H1 (cell line): ENCODE results near the gene ZNF536. TPM values are rescaled to one million over a fixed set of nuclear protein-coding genes. Genes with fewer than 3 reads are reported as not detected.

Source experiments
- CTCF ChIA-PET: fragments of 300-600 bp; sonication (Branson Sonifier 250); formaldehyde crosslinking; loops from one replicate; lab custom pipeline; 2021; ENCODE audit not compliant: partially characterized antibody; lab: Charles Lee
- POLR2A ChIA-PET: fragments of 300-600 bp; sonication (Branson Sonifier 250); formaldehyde crosslinking; loops from one replicate; lab custom pipeline; 2021; ENCODE audit warnings: inconsistent platforms; ENCODE audit not compliant: partially characterized antibody; lab: Charles Lee
- DNase-seq, 2 experiments: peaks; one replicate each; pipeline versions ENCODE4 v3.0.0 to v3.0.0-alpha.2; 2010 to 2022; ENCODE audit warnings: low spot score in 2 of 2, low read depth in 1 of 2, mixed read lengths in 1 of 2
- FAIRE-seq: peaks from 2 replicates; lab custom pipeline; 2011; peaks lifted over from hg19 to GRCh38; lab: Jason Lieb, UNC
- H2AFZ ChIP-seq: 2 replicates; pipeline ENCODE4 v1.8.1; 2012; ENCODE audit warnings: low read length, inconsistent platforms
- H2AK5ac ChIP-seq: 2 replicates; pipeline ENCODE4 v1.6.1; 2013; ENCODE audit warnings: low read depth, low read length
- H2BK120ac ChIP-seq: replicated peaks from 2 replicates; pipeline ENCODE3; 2013; ENCODE audit warnings: low read depth, low read length, inconsistent platforms
- H2BK12ac ChIP-seq: 2 replicates; pipeline ENCODE4 v1.6.1; 2013; ENCODE audit warnings: low read depth, low read length
- H2BK15ac ChIP-seq: 2 replicates; pipeline ENCODE4 v1.6.1; 2013; ENCODE audit warnings: low read length
- H2BK20ac ChIP-seq: 2 replicates; pipeline ENCODE4 v1.6.1; 2013; ENCODE audit warnings: low read length
- H2BK5ac ChIP-seq: 2 replicates; pipeline ENCODE4 v1.6.1; 2013; ENCODE audit warnings: low read depth, low read length
- H3K14ac ChIP-seq: 2 replicates; pipeline ENCODE4 v1.6.1; 2013; ENCODE audit warnings: inconsistent platforms; ENCODE audit not compliant: insufficient read length
- H3K18ac ChIP-seq: 2 replicates; pipeline ENCODE4 v1.6.1; 2013; ENCODE audit warnings: low read length; ENCODE audit errors: extremely low read depth
- H3K23ac ChIP-seq: 2 replicates; pipeline ENCODE4 v1.6.1; 2013; ENCODE audit warnings: inconsistent platforms; ENCODE audit not compliant: insufficient read length
- H3K23me2 ChIP-seq: 2 replicates; pipeline ENCODE4 v1.6.1; 2013; ENCODE audit warnings: low read depth, low read length
- H3K27ac ChIP-seq: 2 replicates; pipeline ENCODE4 v1.6.1; 2011; ENCODE audit warnings: low read depth, low read length, inconsistent platforms
- H3K27me3 ChIP-seq, 4 experiments: replicated peaks in 1 of 4; 1 replicate in 1 of 4; 2 replicates in 3 of 4; pipeline versions ENCODE4 v1.6.1 to v1.8.1; 2011 to 2013; ENCODE audit warnings: low read length in 3 of 4, mild to moderate bottlenecking in 3 of 4, inconsistent platforms in 2 of 4, mixed read lengths in 2 of 4, moderate library complexity in 1 of 4; ENCODE audit not compliant: control insufficient read depth in 3 of 4, insufficient read depth in 3 of 4; ENCODE audit errors: extremely low read depth in 1 of 4
- H3K36me3 ChIP-seq, 4 experiments: 2 replicates each; pipeline versions ENCODE4 v1.6.1 to v1.8.1; 2011 to 2013; ENCODE audit warnings: mild to moderate bottlenecking in 4 of 4, low read length in 3 of 4, moderate library complexity in 2 of 4, control low read depth in 1 of 4, inconsistent platforms in 1 of 4; ENCODE audit not compliant: insufficient read depth in 4 of 4, control insufficient read depth in 2 of 4
- H3K4ac ChIP-seq: replicated peaks from 2 replicates; pipeline ENCODE3; 2013; ENCODE audit warnings: low read length, low read depth, mixed read lengths, inconsistent platforms; ENCODE audit not compliant: insufficient read length
- H3K4me1 ChIP-seq, 4 experiments: replicated peaks in 1 of 4; 1 replicate in 1 of 4; 2 replicates in 3 of 4; pipeline versions ENCODE4 v1.6.1 to v1.8.1; 2011 to 2013; ENCODE audit warnings: low read length in 3 of 4, inconsistent platforms in 2 of 4, mixed read lengths in 1 of 4; ENCODE audit not compliant: insufficient read depth in 4 of 4, control insufficient read depth in 3 of 4
- H3K4me2 ChIP-seq, 2 experiments: 2 replicates each; pipeline versions ENCODE4 v1.6.1 to v1.8.1; 2011 to 2013; ENCODE audit warnings: low read depth in 2 of 2, low read length in 2 of 2, control low read depth in 1 of 2, inconsistent platforms in 1 of 2, mild to moderate bottlenecking in 1 of 2; ENCODE audit not compliant: insufficient read depth in 1 of 2
- H3K4me3 ChIP-seq, 4 experiments: fragments of 200-600, 300-600 bp in 1 of 4; sonication (generic), shearing (Covaris generic), sonication (Bioruptor Twin) in 1 of 4; 2 replicates each; pipeline versions ENCODE4 v1.5.1 to v1.8.1; 2011 to 2016; ENCODE audit warnings: low read length in 4 of 4, low read depth in 3 of 4, control low read depth in 2 of 4, inconsistent platforms in 2 of 4, mild to moderate bottlenecking in 2 of 4, mixed read lengths in 1 of 4, moderate library complexity in 1 of 4; ENCODE audit not compliant: insufficient read depth in 2 of 4; ENCODE audit errors: extremely low read depth in 1 of 4
- H3K56ac ChIP-seq: replicated peaks from 2 replicates; pipeline ENCODE3; 2013; ENCODE audit warnings: low read depth, mild to moderate bottlenecking, mixed read lengths, low read length, inconsistent platforms; ENCODE audit not compliant: insufficient read length
- H3K79me1 ChIP-seq: 2 replicates; pipeline ENCODE4 v1.6.1; 2013; ENCODE audit warnings: low read depth, low read length, control low read depth
- H3K79me2 ChIP-seq, 2 experiments: 2 replicates each; pipeline versions ENCODE4 v1.6.1 to v1.8.1; 2012 to 2013; ENCODE audit warnings: low read length in 2 of 2, mild to moderate bottlenecking in 2 of 2, inconsistent platforms in 1 of 2; ENCODE audit not compliant: insufficient read depth in 2 of 2, control insufficient read depth in 1 of 2
- H3K9ac ChIP-seq, 4 experiments: replicated peaks in 1 of 4; 1 replicate in 1 of 4; 2 replicates in 3 of 4; pipeline versions ENCODE4 v1.6.1 to v1.8.1; 2011 to 2013; ENCODE audit warnings: low read depth in 3 of 4, low read length in 3 of 4, control low read depth in 2 of 4, mild to moderate bottlenecking in 2 of 4, moderate library complexity in 2 of 4, inconsistent platforms in 1 of 4; ENCODE audit errors: extremely low read depth in 1 of 4
- H3K9me3 ChIP-seq, 2 experiments: 2 replicates each; pipeline versions ENCODE4 v1.6.1 to v1.8.1; 2012 to 2013; ENCODE audit warnings: mild to moderate bottlenecking in 2 of 2, moderate library complexity in 2 of 2, control low read depth in 1 of 2, inconsistent platforms in 1 of 2, low read depth in 1 of 2, low read length in 1 of 2, mixed read lengths in 1 of 2; ENCODE audit not compliant: insufficient read depth in 2 of 2
- H4K20me1 ChIP-seq, 2 experiments: replicated peaks in 1 of 2; 2 replicates each; pipeline versions ENCODE3 to v1.8.1; 2011 to 2013; ENCODE audit warnings: inconsistent platforms in 2 of 2, low read length in 2 of 2, mild to moderate bottlenecking in 1 of 2; ENCODE audit not compliant: insufficient read depth in 2 of 2, control insufficient read depth in 1 of 2
- H4K5ac ChIP-seq: 2 replicates; pipeline ENCODE4 v1.6.1; 2013; ENCODE audit warnings: low read length, low read depth, mixed read lengths, inconsistent platforms; ENCODE audit not compliant: insufficient read length
- H4K8ac ChIP-seq: 2 replicates; pipeline ENCODE4 v1.8.0; 2013; ENCODE audit warnings: mild to moderate bottlenecking, moderate library complexity, low read length, inconsistent platforms; ENCODE audit not compliant: insufficient read depth; ENCODE audit errors: extremely low read depth
- H4K91ac ChIP-seq: replicated peaks from 2 replicates; pipeline ENCODE3; 2013; ENCODE audit warnings: low read length, mixed read lengths, inconsistent platforms; ENCODE audit not compliant: insufficient read length
- ASH2L ChIP-seq: fragments of 200-600, 300-600 bp; sonication (generic); IDR thresholded peaks from one replicate; pipeline ENCODE4 v1.7.1; 2017; ENCODE audit warnings: low read length
- BACH1 ChIP-seq: IDR thresholded peaks from 2 replicates; pipeline ENCODE4 v1.6.1; 2012; ENCODE audit warnings: low read length, improper control_type of control experiment
- CREB1 ChIP-seq: IDR thresholded peaks from 2 replicates; pipeline ENCODE4 v1.6.1; 2012; ENCODE audit warnings: inconsistent platforms
- E2F6 ChIP-seq: IDR thresholded peaks from 2 replicates; pipeline ENCODE4 v1.6.1; 2012; ENCODE audit warnings: inconsistent platforms
- EGR1 ChIP-seq: IDR thresholded peaks from 2 replicates; pipeline ENCODE4 v1.6.1; 2011; ENCODE audit warnings: low read depth, low read length, borderline replicate concordance
- EP300 ChIP-seq, 2 experiments: IDR thresholded peaks; 1 replicate in 1 of 2; 2 replicates in 1 of 2; pipeline ENCODE4 v1.6.1; 2011 to 2012; ENCODE audit warnings: low read depth in 2 of 2, low read length in 2 of 2, mild to moderate bottlenecking in 2 of 2, borderline replicate concordance in 1 of 2, inconsistent platforms in 1 of 2, moderate library complexity in 1 of 2
- POU5F1 ChIP-seq: IDR thresholded peaks from 2 replicates; pipeline ENCODE4 v1.6.1; 2011; ENCODE audit warnings: low read depth, mild to moderate bottlenecking, low read length, moderate library complexity
- RBBP5 ChIP-seq: IDR thresholded peaks from 2 replicates; pipeline ENCODE4 v1.7.1; 2012; ENCODE audit warnings: low read depth, mild to moderate bottlenecking, inconsistent platforms, low read length, moderate library complexity, borderline replicate concordance
- RXRA ChIP-seq: IDR thresholded peaks from 2 replicates; pipeline ENCODE4 v1.6.1; 2011; ENCODE audit warnings: low read depth, mild to moderate bottlenecking, low read length, moderate library complexity; ENCODE audit not compliant: insufficient read depth
- ZNF274 ChIP-seq: IDR thresholded peaks from 2 replicates; pipeline ENCODE4 v1.7.0; 2012; ENCODE audit warnings: low read length, borderline replicate concordance; ENCODE audit errors: extremely low read depth
- WGBS, 2 experiments: shearing (Covaris generic) in 1 of 2; methylation state at CpG; one replicate each; pipeline versions ENCODE4 v1.1.6 to v1.1.7; 2013 to 2015; ENCODE audit warnings: low lambda C conversion rate in 2 of 2, mixed read lengths in 2 of 2, inconsistent platforms in 1 of 2, low coverage in 1 of 2, missing lambda C conversion rate in 1 of 2; ENCODE audit not compliant: insufficient replicate concordance in 2 of 2, insufficient coverage in 1 of 2, insufficient read length in 1 of 2; ENCODE audit errors: extremely low coverage in 1 of 2, missing lambda C conversion rate in 1 of 2; 5-methylcytosine and 5-hydroxymethylcytosine counted together
- polyA plus RNA-seq, 7 experiments: library from polyadenylated mRNA; depleted of rRNA in 3 of 7; stranded (reverse) in 5 of 7; unstranded in 2 of 7; fragments of >200 nt in 5 of 7; fragments of 200-250 nt in 2 of 7; gene quantifications; 1 replicate in 5 of 7; 2 replicates in 1 of 7; 4 replicates in 1 of 7; pipeline versions ENCODE4 v1.2.1 to v1.2.3, GENCODE V29; 2011 to 2013; ENCODE audit warnings: missing spikeins in 2 of 7, mixed read lengths in 2 of 7
- total RNA-seq: library from RNA; stranded (reverse); fragmentation: NEBNext Ultra II Directional; extraction: Animal tissue kit (Norgen Biotek cat#: 25700); gene quantifications from 2 replicates; pipeline ENCODE4 v1.2.1, GENCODE V29; 2021

ZNF536 gene
- total and polyA plus RNA-seq, 2 of the 8 experiments (the other 6 are each of a cell fraction or from before 2014, with no cell fraction given) = 0.09 to 0.11 TPM

GRCh38 chr19:30402436-30403202, 30.4 kb downstream of the ZNF536 start:
- no peak for FAIRE-seq
- Histone ChIP-seq H2BK120ac (no peak overlapping the region), H3K4me2 (no peak overlapping the region; a peak in 1 of 4 replicates), H3K36me3 (no peaks in the 10 kb centered on the region), H3K4me3 (no peak overlapping the region), H3K56ac (no peak overlapping the region), H3K9ac (no peak overlapping the region), H2AFZ (no peak overlapping the region), H2BK20ac (no peak overlapping the region), H3K27me3 (no peaks in the 10 kb centered on the region), H2BK12ac (no peak overlapping the region), H2BK15ac (no peak overlapping the region), H4K91ac (no peak overlapping the region), H4K8ac (no peak overlapping the region), H3K23me2 (no peaks in the 10 kb centered on the region), H3K79me2 (no peaks in the 10 kb centered on the region), H3K27ac (no peak overlapping the region), H3K4me1 (peaks cover 0 to 7% (median 2%) of the 10 kb centered on the region in 4 experiments; a peak in 4 of 7 replicates), H2BK5ac (no peak overlapping the region), H3K23ac (no peak overlapping the region), H3K4ac (no peak overlapping the region), H3K18ac (no peak overlapping the region), H4K5ac (no peak overlapping the region), H2AK5ac (no peak overlapping the region), H3K79me1 (no peaks in the 10 kb centered on the region; the same call in 1 of the 2 replicates), H3K9me3 (no peaks in the 10 kb centered on the region), H4K20me1 (no peaks in the 10 kb centered on the region), H3K14ac (no peak overlapping the region)
- POLR2A ChIA-PET = interaction anchor here (1.2 kb wide), 1 partner anchor 10 kb away, joined by 3 read pairs; no protein-coding TSS in a partner anchor
- CTCF ChIA-PET = interaction anchor here (0.6 to 1.8 kb wide), 5 partner anchors 10 to 177 kb away, joined by 3 to 4 read pairs (median 3); no protein-coding TSS in a partner anchor
- TF ChIP-seq ZNF274 (no peak), E2F6 (no peak), EGR1 (no peak), POU5F1 (no peak), RBBP5 (no peak), EP300 (IDR thresholded peaks at IDR 0.05; ENCODE audit: borderline replicate concordance in 1 of 2, low read depth in 2 of 2, low read length in 2 of 2) (no peak), CREB1 (no peak), BACH1 (no peak), RXRA (no peak), ASH2L (no peak)
- 69% methylated on average over 15 of the region's 15 CpGs; no CpG with 5 or more reads in 1 of the 2 experiments for WGBS, 2 experiments
- DNase-seq = peak in 1 of 2 experiments; percentile 42
